ENCODE measurements around the gene LGR6.

DNA sequence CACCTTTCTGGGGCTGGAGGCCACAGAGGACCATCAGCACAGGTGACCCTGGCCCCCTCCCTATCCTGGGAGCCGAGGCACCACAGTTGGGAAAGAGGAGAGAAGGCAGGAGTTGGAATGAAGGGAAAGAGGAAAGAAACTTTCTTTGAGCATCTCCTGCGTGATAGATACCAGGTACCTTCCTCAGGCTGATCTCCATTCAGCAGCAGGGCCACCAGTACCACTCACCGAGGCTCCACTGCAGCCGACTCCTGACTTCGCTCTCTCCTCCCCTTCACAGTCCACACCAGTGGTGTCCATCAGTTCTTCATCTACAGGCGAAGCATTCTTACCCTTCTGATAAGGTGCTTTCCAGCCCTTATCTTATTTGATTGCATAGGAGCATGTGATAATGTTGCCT is 55.3 kb downstream of the LGR6 start:
- TF ChIP-seq, protein P1, sequence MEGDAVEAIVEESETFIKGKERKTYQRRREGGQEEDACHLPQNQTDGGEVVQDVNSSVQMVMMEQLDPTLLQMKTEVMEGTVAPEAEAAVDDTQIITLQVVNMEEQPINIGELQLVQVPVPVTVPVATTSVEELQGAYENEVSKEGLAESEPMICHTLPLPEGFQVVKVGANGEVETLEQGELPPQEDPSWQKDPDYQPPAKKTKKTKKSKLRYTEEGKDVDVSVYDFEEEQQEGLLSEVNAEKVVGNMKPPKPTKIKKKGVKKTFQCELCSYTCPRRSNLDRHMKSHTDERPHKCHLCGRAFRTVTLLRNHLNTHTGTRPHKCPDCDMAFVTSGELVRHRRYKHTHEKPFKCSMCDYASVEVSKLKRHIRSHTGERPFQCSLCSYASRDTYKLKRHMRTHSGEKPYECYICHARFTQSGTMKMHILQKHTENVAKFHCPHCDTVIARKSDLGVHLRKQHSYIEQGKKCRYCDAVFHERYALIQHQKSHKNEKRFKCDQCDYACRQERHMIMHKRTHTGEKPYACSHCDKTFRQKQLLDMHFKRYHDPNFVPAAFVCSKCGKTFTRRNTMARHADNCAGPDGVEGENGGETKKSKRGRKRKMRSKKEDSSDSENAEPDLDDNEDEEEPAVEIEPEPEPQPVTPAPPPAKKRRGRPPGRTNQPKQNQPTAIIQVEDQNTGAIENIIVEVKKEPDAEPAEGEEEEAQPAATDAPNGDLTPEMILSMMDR (IDR thresholded peaks at IDR 0.05) = no peak
- no peak for TF ChIP-seq EP300 (IDR thresholded peaks at IDR 0.05)
- TF ChIP-seq POLR2A (IDR thresholded peaks at IDR 0.05) = no peak
